ENCODE data around the gene JCHAIN. TPM values are rescaled to one million over a fixed set of nuclear protein-coding genes. Genes with fewer than 3 reads are reported as not detected.

The JCHAIN gene
- total RNA-seq, 2 experiments from 2014 or later: not detected

DNA sequence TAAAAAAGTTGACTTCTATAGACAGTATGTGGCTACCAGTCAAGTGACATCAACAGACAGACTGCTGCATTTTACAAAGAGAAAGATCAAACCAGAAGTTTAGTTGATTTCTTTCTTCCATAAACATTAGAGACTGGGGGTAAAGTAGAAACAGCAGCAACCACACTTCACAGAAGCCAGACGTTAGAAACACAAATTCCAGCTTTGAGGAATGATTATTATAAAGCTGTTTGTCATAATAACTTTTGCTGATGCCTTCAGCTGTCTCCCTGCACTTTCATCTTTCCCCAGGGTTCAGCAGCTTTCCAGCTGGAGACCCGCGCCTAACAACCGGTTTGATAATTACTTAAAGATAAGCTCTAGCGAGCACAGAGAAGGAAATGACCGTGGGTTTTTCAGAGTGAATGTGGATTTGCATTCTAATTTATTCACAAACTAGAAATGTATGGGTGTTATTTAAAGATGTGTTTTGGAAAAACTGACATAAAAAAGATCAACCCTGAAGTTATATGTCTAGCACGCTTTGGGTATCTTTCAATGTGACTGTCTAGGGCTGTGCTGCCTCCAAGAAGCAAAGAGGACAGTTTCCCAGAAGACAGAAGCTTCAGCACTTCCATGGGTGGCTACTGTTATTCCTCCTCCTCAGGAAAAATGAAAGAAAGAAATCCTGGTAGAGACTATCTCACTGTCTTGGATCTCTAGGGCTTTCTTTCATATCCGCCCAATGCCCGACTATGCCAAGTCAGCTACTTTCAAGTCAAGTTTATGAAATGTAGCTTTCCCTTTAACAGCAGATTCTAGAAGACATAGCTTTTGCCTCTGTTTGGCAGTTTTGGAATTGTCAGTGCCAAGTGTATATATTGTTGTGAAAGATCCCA lies 52.8 kb downstream of the JCHAIN start:
- ChIA-PET POLR2A (no interaction called here), CTCF (no interaction called here)

GRCh38 chr4:70608324-70608723 lies 58.0 kb downstream of the JCHAIN start:
- CTCF ChIA-PET: no interaction called here
- POLR2A ChIA-PET: no interaction called here

DNA sequence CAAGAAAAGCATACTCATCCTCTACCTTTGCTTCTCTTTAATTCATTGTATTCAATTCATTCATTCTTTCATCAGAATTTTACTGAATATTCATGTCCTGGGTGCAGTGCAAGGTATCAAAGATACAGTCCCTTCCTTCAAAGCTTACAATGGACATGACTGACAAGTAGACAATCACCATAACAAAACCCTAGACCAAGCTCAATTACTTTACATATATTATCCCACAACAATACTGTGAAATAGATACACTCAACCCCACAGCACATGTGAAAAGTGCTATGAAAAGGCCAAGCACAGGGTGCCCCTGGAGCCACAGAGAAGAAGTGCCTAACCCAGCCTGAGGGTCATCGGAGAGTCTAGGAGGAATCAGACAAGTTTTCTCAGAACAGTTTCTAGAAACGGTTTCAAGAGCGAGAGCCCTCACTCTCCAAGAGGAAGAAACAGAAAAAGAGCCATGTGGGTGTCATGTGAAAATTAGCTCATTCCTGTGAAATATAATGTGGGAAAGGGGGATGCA lies 58.9 kb downstream of the JCHAIN start:
- POLR2A ChIA-PET: no interaction called here
- CTCF ChIA-PET: no interaction called here

GRCh38 chr4:70606459-70606858 lies 59.8 kb downstream of the JCHAIN start:
- ChIA-PET CTCF (no interaction called here), POLR2A (no interaction called here)

Other genes starting within 250 kb of the JCHAIN start
- gene MUC7, start 194.3 kb downstream of the JCHAIN start, total RNA-seq: not detected
- gene AMTN, start 147.9 kb downstream of the JCHAIN start, total RNA-seq: not detected
- gene AMBN, start 74.3 kb downstream of the JCHAIN start, total RNA-seq: not detected
- gene ENAM, start 37.8 kb downstream of the JCHAIN start, total RNA-seq: not detected
- gene UTP3, start 22.0 kb upstream of the JCHAIN start, total RNA-seq: 10 to 100 TPM; 42.6 to 43.2 TPM
- gene RUFY3, start 55.5 kb upstream of the JCHAIN start, total RNA-seq: 10 to 100 TPM; 12.1 to 13.6 TPM
- 100 to 1,000 TPM; 117 TPM for gene GRSF1, start 173.4 kb upstream of the JCHAIN start, total RNA-seq
- 10 to 100 TPM; 20.3 to 20.5 TPM for gene MOB1B, start 235.9 kb upstream of the JCHAIN start, total RNA-seq